Left lung (tissue), 10 donors: ENCODE results near the gene RTN4RL2. TPM values are rescaled to one million over a fixed set of nuclear protein-coding genes. Genes with fewer than 3 reads are reported as not detected.

Source experiments
- ATAC-seq: fragments of 200-7000 bp; cut with Tn5 transposase; one replicate; pipeline ENCODE4 v1.9.1; 2020; ENCODE audit warnings: moderate library complexity
- DNase-seq, 4 donors: peaks; one replicate each; pipeline ENCODE4 v3.0.0-alpha.2; 2013 to 2020
- H3K27ac ChIP-seq, 2 donors: fragments of 200-600 bp; sonication (generic) in 1 of 2; one replicate each; pipeline versions ENCODE4 v1.5.0 to v1.8.0; 2020 to 2021
- H3K27me3 ChIP-seq, 2 donors: fragments of 200-600 bp; sonication (generic) in 1 of 2; one replicate each; pipeline versions ENCODE4 v1.5.0 to v1.8.0; 2020 to 2021
- H3K36me3 ChIP-seq, 2 donors: fragments of 200-600 bp; sonication (generic) in 1 of 2; one replicate each; pipeline versions ENCODE4 v1.5.0 to v1.8.0; 2020 to 2021
- H3K4me1 ChIP-seq, 2 donors: fragments of 200-600 bp; one replicate each; pipeline ENCODE4 v1.8.0; 2021
- H3K4me3 ChIP-seq, 2 donors: fragments of 200-600 bp; sonication (generic) in 1 of 2; one replicate each; pipeline versions ENCODE4 v1.5.0 to v1.8.0; 2020 to 2021; ENCODE audit warnings: mild to moderate bottlenecking in 1 of 2
- H3K9me3 ChIP-seq, 2 donors: fragments of 200-600 bp; sonication (generic) in 1 of 2; one replicate each; pipeline versions ENCODE4 v1.5.0 to v1.8.0; 2020 to 2021
- intact Hi-C, 2 donors: fragments of 100-400 bp; cut with DNase I; formaldehyde crosslinking; loops; one replicate each; pipeline versions ENCODE4 v1.11.2 to v1.14.2; 2022
- polyA plus RNA-seq, 6 donors: library from polyadenylated mRNA; unstranded; fragments of 120-200 nt; gene quantifications; one replicate each; pipeline ENCODE4 v1.2.1, GENCODE V29; 2013; ENCODE audit not compliant: insufficient read length in 6 of 6
- total RNA-seq, 2 donors: library from RNA; stranded (reverse); fragmentation: NEBNext Ultra II Directional; extraction: Animal tissue kit (Norgen Biotek cat#: 25700); gene quantifications; one replicate each; pipeline ENCODE4 v1.2.1, GENCODE V29; 2021
- TF ChIP-seq, protein P1 (sequence below), 2 donors: fragments of 200-600 bp; sonication (generic) in 1 of 2; IDR thresholded peaks; one replicate each; pipeline versions ENCODE4 v1.5.0 to v1.8.0; 2021; ENCODE audit warnings: antibody characterized with exemption in 2 of 2
- donor health status: DM: no; HTN: yes; CAD: no.
- donor health status: DM: no; HTN: no; CAD: no.

Gene RTN4RL2
- total and polyA plus RNA-seq, 8 donors: 0.87 to 4.8 (median 2.5) TPM

DNA sequence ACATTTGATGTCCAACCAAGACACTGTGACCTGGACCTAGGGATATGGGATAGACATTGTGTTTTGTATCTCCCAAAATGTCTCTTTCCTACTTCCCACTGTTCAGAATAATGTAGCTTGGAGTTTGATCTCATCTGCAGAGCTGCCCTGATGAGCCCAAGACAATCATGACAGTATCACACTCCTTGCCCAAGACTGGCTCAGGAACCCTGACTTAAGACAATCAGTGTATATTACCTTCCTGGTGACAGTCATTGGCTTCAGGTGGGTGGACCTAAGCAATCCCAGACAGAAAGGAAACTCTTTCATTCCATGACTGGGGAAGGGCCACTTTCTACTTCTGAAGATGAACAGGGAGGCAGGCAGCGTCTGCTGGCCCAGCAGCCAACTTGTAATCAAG, 14.3 kb upstream of the RTN4RL2 start:
- intact Hi-C loops: no loop called here
- DNase-seq (no peak), ATAC-seq (no peak)
- TF ChIP-seq, protein P1, sequence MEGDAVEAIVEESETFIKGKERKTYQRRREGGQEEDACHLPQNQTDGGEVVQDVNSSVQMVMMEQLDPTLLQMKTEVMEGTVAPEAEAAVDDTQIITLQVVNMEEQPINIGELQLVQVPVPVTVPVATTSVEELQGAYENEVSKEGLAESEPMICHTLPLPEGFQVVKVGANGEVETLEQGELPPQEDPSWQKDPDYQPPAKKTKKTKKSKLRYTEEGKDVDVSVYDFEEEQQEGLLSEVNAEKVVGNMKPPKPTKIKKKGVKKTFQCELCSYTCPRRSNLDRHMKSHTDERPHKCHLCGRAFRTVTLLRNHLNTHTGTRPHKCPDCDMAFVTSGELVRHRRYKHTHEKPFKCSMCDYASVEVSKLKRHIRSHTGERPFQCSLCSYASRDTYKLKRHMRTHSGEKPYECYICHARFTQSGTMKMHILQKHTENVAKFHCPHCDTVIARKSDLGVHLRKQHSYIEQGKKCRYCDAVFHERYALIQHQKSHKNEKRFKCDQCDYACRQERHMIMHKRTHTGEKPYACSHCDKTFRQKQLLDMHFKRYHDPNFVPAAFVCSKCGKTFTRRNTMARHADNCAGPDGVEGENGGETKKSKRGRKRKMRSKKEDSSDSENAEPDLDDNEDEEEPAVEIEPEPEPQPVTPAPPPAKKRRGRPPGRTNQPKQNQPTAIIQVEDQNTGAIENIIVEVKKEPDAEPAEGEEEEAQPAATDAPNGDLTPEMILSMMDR (IDR thresholded peaks at IDR 0.05): no peak
- Histone ChIP-seq H3K4me1 (no peaks in the 10 kb centered on the region), H3K4me3 (no peak overlapping the region), H3K27me3 (no peaks in the 10 kb centered on the region), H3K27ac (no peak overlapping the region), H3K9me3 (no peaks in the 10 kb centered on the region), H3K36me3 (no peaks in the 10 kb centered on the region)

DNA sequence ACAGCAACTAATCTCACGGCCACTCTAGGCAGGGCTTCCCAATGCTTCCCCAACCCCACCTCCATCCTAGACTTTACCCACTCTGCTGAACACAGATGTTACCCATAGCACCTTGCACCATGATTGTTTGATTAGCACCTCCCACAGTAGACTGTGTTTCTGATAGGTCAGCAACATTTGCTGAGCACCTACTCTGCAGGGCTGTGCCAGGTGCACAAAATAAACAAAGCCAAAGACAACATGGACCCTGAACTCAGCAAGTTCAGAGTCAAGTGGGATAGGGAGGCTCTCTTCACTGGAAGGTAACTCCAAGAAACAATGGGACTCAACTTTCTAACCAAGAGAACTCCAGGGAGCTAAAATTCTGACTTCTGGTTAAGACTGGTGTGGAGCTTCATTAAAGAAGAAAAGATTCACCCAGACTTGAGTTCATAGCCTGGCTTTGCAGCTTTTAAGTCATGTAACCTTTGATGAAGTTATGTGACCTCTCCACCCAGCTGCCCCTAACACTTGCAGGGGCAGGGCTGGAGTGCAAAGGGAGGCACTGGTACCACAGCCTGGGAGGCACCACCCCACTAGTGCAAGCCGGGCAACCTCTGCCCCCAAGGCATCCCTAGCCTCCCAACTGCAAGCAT, 6.7 kb upstream of the RTN4RL2 start:
- Histone ChIP-seq H3K9me3 (no peaks in the 10 kb centered on the region), H3K4me3 (no peak overlapping the region), H3K27me3 (peaks cover 0 to 19% of the 10 kb centered on the region in 2 donors), H3K27ac (no peak overlapping the region), H3K4me1 (peaks cover 17 to 19% of the 10 kb centered on the region in 2 donors), H3K36me3 (no peaks in the 10 kb centered on the region)
- TF ChIP-seq, protein P1 (IDR thresholded peaks at IDR 0.05): no peak
- no peak for ATAC-seq
- intact Hi-C loops: no loop called here
- no peak for DNase-seq

DNA sequence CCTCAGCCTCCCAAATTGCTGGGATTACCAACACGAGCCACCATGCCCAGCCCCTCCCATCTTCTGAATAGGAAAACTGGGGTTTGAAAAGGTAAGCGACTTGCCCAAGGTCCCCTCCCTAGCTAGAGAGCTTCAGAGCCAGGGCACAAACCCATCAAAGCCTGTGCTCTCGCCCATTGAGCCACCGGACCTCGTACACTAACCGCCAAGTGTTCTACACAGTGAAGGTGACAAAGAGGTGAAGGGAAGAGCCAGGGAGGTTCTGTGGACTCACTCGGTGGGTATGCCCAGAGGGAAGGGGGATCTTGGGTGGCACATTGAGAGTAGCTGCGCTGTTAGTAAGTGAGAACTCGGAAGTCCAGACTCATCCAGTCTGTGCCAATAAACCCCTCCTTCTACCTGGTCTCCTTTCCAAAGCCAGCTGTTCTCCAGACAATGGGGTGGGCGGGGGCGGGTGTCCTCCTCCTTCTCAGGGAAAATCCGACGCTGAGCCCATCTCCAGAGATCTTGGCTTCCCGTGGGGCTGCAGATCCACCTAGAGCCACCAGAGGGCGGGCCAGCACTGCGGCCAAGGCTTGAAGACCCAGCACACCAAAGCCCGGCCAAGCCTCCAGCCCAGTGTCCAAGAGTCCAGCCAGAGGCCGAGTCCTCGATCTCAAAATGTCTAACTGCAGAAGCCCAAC, 3.2 kb upstream of the RTN4RL2 start:
- H3K27me3 ChIP-seq: peaks cover 11 to 53% of the 10 kb centered on the region in 2 donors
- H3K27ac ChIP-seq: no peak overlapping the region
- H3K4me3 ChIP-seq: no peak overlapping the region
- peak; percentile 93 for ATAC-seq
- no peaks in the 10 kb centered on the region for H3K9me3 ChIP-seq
- no peaks in the 10 kb centered on the region for H3K36me3 ChIP-seq
- peaks cover 31 to 44% of the 10 kb centered on the region in 2 donors for H3K4me1 ChIP-seq
- TF ChIP-seq, protein P1 (IDR thresholded peaks at IDR 0.05): peak; percentile 97 to 99
- peak; percentile 85 to 96 (median 90) for DNase-seq
- intact Hi-C loops: loop anchor here in 1 of 2 donors (5.0 kb wide), 1 partner anchor 70 kb away; no protein-coding TSS in a partner anchor

DNA sequence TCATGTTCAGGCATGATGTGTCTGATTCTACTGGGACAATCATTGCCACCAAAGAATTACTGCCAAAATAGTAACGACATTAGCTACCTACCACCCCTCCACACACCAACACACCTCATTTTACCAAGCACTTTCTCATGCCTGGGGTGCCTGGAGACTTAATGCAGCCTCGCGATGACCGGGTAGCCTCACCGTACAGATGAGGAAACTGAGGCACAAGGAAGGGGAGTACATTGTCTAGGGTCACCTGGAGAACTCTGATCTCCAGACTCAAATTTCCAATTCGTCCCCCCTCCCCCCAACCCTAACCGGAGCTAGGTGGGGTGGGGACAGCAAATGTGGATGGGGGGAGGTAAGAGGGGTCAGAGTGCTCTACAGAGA, 2.7 kb upstream of the RTN4RL2 start:
- Histone ChIP-seq H3K27me3 (peaks cover 11 to 57% of the 10 kb centered on the region in 2 donors), H3K9me3 (no peaks in the 10 kb centered on the region), H3K4me3 (no peak overlapping the region), H3K27ac (no peak overlapping the region), H3K4me1 (peaks cover 31 to 44% of the 10 kb centered on the region in 2 donors), H3K36me3 (no peaks in the 10 kb centered on the region)
- DNase-seq: no peak
- intact Hi-C loops: loop anchor here in 1 of 2 donors (5.0 kb wide), 1 partner anchor 70 kb away; no protein-coding TSS in a partner anchor
- ATAC-seq: peak; percentile 3
- TF ChIP-seq, protein P1 (IDR thresholded peaks at IDR 0.05): peak in 1 of 2 donors; percentile 4

DNA sequence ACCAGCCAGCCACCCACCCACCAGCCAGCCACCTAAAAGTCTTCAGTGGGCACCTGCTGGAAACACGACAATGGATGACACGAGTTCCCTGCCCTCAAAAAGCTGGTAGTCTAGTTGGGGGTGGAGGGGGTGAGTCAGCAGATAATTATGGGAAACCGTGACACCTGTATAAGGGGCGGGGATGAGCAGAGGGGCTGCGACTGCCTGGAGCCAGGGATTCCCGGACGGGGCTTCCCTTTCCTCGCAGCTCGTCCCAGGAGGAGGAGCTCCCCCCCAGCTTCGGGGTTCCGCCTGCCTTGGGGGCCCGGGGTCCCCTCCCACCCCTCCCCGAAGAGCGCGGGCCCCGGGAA, 2.3 kb upstream of the RTN4RL2 start:
- DNase-seq (no peak), ATAC-seq (peak; percentile 2)
- Histone ChIP-seq H3K27ac (no peak overlapping the region), H3K9me3 (no peaks in the 10 kb centered on the region), H3K4me1 (peaks cover 31 to 44% of the 10 kb centered on the region in 2 donors), H3K4me3 (peak overlapping the region; percentile 29 to 47), H3K36me3 (no peaks in the 10 kb centered on the region), H3K27me3 (peaks cover 11 to 57% of the 10 kb centered on the region in 2 donors)
- intact Hi-C loops: loop anchor here in 1 of 2 donors (5.0 kb wide), 1 partner anchor 69 kb away; no protein-coding TSS in a partner anchor
- TF ChIP-seq, protein P1 (IDR thresholded peaks at IDR 0.05): no peak
